ENCODE results near the gene FANCD2.
A peak's percentile ranks its signal among the peaks of the same experiment; 100 is the strongest.
"Not testable (repeated sequence)": the region's sequence is repeated elsewhere in the genome, so short reads cannot be mapped to it uniquely, and the experiment has no call there.

Gene FANCD2

DNA sequence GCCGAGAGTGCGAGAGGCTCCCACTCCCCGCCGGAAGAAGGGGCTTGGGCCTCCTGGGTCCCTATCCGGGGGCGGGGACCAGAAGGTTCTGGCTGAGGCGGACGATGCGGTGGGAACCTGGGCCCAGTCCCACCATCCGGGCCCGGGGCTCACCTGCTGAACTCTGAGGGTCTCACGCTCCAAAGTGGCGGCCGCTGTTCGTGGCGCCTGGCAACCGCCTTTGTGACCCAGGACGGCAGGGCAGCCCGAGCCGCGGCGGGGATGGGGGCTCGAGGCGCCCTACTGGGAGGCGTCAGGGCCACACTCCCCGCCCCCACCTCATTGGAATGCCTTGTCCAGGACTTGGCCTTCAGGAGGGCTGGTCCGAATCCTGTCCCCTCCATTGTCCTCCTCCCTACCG, 81.9 kb downstream of the FANCD2 start, which contains the start of gene FANCD2OS:
TSS of gene FANCD2OS (minus strand) at position 165 of the 400 bp plus-strand sequence. CDS start 3,481 bp downstream, outside the sequence.
- DNase-seq, result no peak

DNA sequence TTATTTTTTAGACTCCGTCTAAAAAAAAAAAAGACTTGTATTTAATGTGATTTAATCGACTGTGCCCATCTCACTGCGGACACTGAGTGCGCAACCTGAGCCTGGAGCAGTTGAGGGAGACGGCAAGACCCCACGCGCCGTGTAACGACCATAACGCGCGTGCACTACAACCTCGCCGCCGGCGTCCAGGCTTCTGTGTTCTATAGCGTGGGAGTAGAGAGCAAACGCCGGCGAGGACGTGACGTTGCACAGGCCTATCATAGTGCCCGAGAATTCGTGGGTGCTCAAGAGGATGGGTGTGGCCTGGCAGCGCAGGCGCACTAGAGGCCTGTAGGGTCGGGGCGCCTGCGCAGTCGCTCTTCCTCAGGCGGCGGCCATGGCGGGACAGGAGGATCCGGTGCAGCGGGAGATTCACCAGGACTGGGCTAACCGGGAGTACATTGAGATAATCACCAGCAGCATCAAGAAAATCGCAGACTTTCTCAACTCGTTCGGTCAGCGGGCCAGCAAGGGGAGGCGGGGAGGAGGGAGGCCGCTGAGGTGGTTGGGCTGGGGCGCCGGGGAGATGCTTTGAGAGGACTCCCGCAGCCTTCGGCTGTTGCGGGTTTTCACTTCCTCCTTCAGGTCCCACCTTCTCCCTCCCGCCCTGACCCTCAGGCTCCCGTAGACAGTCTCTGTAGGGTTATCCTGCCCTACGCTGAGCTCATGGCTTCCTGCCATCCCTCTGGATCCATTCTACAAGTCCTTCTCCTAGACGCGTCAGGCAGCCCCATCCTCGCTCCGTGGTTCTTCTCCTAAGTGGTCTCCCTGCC, 89.3 kb downstream of the FANCD2 start, which contains the start of gene BRK1:
TSS of gene BRK1 (plus strand) at position 350 of the 812 bp plus-strand sequence. CDS start at position 377, 27 bp downstream.
- peak; percentile 97 for DNase-seq

DNA sequence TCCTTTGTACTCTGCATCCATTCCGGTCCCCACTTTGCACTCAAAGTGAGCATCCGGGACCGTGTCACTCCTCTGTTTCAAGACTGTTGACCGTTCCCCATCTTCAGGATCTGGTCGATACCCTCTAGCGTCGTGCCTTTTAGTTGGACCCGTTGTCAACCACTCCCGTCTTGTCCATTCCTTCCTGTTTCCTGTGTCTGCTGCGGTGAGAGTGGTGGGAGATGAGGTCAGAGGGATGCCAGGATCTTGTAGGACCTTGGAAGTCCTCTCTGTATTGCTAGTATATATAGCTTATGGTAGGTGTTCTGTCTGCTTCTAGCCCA, 89.9 kb downstream of the FANCD2 start:
- peak; percentile 44 for DNase-seq

DNA sequence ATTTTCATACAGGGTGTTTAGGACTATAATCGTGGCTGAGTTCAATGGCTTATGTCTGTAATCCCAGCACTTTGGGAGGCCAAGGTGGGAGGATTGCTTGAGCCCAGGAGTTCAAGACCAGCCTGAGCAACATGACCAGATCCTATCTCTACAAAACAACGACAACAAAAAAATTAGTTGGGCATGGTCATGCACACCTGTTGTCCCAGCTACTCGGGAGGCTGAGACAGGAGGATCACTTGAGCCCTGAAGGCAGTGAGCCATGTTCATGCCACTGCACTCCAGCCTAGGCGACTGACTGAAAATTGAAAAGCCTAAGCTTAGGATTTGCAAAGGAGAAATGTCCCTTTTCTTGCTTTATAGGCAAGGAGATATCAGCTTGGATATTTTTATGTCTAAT, 90.7 kb downstream of the FANCD2 start:
- no peak for DNase-seq

DNA sequence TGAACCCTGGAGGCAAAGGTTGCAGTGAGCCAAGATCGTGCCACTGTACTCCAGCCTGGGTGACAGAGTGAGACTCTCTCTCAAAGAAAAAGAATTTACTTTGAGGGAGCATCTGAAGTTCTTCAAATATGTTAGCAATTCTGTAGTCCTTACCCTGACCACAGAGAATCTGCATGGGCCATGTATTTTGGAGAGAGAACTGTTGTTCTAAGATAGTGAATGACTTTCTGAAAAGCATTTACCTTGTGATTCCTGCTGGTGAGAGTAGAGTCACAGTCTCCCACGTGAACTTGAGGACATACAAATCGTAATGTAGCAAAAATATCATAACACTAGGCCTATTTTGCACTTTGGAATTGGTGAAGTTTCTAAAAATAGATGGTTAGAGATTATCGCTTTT, 93.1 kb downstream of the FANCD2 start:
- DNase-seq, result no peak

DNA sequence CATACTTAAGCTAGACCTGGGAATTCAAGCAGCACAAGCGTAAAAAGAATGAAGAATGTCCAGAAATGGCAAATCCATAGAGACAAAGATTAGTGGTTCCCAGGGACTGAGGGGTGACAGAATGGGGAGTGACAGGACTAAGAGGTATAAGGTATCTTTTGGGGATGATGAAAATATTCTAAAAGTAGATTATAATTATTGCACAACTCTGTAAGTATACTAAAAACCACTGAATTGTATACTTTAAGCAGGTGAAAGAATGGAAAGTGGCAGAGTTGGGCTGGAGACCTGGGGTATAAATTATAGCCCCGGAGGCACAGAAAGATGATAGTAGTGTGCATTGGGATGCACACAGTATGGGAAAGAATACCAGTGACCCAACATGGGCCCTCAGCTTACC, 94.8 kb downstream of the FANCD2 start:
- DNase-seq, result no peak

DNA sequence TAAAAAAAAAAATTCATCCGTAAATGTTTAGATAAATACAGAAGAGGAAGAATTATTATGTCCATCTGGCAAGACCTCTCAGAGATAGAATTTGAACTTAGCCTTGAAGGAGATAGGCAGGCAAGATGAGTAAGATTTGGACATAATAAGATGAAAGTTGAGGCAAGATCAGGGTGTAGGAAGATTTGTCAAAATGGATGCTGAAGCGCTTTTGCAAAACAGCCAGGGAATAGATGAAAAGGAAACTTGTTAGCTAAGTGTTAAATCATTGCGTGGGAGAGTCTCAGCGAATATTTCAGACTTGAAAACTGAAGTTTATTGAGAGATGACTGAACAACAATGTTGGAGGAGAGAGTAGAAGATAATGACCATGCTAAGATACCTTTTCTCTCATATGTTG, 96.5 kb downstream of the FANCD2 start:
- no peak for DNase-seq

DNA sequence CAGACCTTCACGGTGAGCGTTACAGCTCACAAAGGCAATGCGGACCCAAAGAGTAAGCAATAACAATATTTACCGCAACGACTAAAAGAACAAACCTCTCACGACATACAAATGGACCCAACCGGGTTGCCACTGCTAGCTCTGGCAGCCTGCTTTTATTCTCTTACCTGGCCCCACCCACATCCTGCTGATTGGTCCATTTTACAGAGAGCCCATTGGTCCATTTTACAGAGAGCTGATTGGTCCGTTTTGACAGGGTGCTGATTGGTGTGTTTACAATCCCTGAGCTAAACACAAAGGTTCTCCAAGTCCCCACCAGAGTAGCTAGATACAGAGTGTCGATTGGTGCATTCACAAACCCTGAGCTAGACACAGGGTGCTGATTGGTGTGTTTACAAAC, 109.6 kb downstream of the FANCD2 start:
- DNase-seq, result not testable (repeated sequence)

DNA sequence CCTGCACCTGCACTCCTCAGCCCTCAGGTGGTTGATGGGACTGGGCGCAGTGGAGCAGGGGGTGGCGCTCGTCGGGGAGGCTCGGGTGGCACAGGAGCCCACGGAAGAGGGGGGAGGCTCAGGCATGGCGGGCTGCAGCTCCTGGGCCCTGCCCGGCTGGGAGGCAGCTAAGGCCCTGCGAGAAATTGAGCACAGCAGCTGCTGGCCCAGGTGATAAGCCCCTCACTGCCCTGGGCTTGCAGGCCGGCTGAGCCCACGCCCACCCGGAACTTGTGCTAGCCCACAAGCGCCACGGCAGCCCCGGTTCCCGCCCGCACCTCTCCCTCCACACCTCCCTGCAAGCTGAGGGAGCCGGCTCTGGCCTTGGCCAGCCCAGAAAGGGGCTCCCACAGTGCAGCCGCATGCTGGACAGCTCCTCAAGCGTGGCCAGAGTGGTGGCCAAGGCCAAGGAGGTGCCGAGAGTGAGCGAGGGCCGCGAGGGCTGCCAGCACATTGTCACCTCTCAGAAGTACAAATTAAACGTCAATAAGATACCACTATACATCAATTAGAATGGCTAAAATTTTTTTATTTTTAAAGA, 110.3 kb downstream of the FANCD2 start:
- no peak for DNase-seq

DNA sequence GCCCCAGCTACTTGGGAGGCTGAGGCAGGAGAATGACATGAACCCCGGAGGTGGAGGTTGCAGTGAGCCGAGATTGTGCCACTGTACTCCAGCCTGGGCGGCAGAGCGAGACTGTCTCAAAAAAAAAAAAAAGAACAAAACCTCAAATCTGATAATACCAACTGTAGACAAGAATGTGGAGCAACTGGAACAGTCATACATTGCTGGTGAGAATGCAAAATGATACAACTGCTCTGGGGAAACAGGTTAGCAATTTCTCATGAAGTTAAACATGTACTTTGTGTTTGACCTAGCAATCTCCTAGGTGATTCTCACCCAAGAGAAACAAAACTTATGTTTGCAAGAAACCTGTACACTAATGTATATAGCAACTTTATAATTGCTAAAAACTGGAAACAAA, 110.9 kb downstream of the FANCD2 start:
- DNase-seq, result no peak

DNA sequence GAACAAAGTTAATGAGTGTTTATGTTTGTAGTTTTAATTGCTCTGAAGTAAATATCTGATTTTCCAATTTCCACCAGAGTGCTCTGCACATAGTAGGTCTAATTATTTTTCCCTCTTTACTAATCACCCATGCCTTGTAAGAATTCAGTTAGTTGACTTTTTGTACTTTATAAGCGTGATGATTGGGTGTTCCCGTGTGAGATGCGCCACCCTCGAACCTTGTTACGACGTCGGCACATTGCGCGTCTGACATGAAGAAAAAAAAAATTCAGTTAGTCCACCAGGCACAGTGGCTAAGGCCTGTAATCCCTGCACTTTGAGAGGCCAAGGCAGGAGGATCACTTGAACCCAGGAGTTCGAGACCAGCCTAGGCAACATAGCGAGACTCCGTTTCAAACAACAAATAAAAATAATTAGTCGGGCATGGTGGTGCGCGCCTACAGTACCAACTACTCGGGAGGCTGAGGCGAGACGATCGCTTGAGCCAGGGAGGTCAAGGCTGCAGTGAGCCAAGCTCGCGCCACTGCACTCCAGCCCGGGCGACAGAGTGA, 114.8 kb downstream of the FANCD2 start:
- DNase-seq, result no peak

DNA sequence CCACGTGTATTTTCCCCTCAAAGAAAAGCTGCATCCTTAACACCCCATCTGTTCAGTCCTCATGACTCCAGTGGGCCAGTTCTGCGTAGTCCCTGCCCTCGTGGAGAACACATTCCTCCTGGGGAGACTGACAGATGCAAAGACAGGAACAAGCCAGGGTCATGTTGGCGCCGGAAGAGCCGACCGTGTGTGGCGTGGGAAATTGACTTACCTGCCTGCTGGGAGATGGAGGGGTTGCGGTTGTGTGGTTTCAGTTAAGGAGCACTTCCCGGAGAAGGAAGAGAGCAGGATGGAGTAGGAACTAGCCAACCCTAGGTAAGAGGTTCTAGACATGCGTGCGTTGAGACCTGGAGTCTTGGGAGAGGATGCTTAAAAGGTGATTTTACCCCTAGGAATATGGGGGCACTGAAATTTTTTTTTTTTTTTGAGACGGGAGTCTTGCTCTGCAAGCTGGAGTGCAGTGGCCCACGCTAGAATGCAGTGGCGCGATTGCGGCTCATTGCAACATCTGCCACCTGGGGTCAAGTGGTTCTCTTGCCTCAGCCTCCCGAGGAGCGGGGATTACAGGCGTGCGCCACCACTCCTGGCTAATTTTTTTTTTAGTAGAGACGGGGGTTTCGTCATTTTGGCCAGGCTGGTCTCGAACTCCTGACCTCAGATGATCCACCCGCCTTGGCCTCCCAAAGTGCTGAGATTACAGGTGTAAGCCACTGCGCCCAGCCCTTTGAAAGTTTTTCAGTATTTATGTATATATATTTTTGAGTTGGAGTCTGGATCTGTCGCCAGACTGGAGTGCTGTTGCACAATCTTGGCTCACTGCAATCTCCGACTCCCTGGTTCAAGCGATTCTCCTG, 116.7 kb downstream of the FANCD2 start:
- no peak for DNase-seq

DNA sequence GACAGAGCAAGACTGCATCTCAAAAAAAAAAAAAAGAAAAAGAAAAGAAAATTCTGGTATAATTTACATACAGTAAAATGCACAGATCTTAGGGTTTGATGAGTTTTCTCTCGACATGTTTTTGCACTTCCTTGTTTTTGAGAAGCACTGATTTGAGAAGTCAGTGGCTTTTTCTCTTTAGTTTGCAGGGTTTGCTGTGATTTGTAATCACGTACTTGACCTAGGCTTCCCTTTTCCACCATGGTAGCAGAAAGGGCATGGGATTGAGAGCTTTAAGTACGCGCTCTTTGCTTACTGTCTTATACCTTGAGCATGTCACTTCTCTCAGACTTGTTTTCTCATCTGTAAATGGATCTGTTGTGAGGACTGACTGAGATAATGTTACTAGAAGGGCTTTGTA, 119.4 kb downstream of the FANCD2 start:
- DNase-seq, result no peak

DNA sequence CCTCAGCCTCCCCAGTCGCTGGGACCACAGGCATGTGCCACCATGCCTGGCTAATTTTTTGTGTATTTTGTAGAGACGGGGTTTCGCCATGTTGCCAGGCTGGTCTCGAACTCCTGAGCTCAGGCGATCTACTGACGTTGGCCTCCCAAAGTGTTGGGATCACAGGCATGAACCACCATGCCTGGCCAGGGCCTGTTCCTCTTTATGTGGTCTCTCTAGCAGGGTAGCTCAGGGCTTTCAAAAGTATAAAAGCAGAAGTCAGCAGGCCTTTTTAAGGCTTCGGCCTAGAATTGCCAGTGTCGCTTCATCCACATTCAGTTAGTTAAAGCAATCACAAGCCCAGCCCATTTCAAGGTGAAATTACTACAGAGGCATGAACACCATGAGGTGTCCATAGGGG, 123.0 kb downstream of the FANCD2 start:
- DNase-seq, result no peak

DNA sequence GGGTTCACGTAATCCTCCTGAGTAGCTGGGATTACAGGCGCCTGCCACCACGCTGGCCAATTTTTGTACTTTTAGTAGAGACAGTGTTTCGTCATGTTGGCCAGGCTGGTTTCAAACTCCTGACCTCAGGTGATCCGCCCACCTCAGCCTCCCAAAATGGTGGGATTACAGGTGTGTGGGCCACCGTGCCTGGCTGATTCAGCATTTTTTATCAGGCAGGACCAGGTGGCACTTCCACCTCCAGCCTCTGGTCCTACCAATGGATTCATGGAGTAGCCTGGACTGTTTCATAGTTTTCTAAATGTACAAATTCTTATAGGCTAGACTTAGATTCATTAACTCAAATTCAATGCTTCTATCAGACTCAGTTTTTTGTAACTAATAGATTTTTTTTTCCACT, 124.8 kb downstream of the FANCD2 start:
- no peak for DNase-seq

All from fibroblast of skin of scalp (primary cell).